Measurements from ENCODE around the gene TEKT4.
"Not testable (repeated sequence)": the region's sequence is repeated elsewhere in the genome, so short reads cannot be mapped to it uniquely, and the experiment has no call there.

The TEKT4 gene

GRCh38 chr2:94879314-94879981, 8.2 kb downstream of the TEKT4 start:
- no peak overlapping the region for H3K4me3 ChIP-seq (ENCODE audit: low read depth, low read length)
- POLR2A ChIA-PET: no interaction called here
- no peak for TF ChIP-seq CTCF (IDR thresholded peaks at IDR 0.05; ENCODE audit: insufficient read depth, low read length, missing control alignments)
- DNase-seq (ENCODE audit: low read depth, low spot score): no peak
- CTCF ChIA-PET: no interaction called here

- CTCF ChIA-PET: no interaction called here
- POLR2A ChIA-PET: no interaction called here
- no peak for TF ChIP-seq CTCF (IDR thresholded peaks at IDR 0.05; ENCODE audit: insufficient read depth, low read length, missing control alignments)
Measured at GRCh38 chr2:94879982-94880377, 8.8 kb downstream of the TEKT4 start.

GRCh38 chr2:94880507-94880906, 9.3 kb downstream of the TEKT4 start:
- ChIA-PET POLR2A (no interaction called here), CTCF (no interaction called here)
- DNase-seq (ENCODE audit: low read depth, low spot score): no peak
- H3K4me3 ChIP-seq (ENCODE audit: low read depth, low read length): no peak overlapping the region
- TF ChIP-seq CTCF (IDR thresholded peaks at IDR 0.05; ENCODE audit: insufficient read depth, low read length, missing control alignments): no peak

More at GRCh38 chr2:94879982-94880377, 8.8 kb downstream of the TEKT4 start:
- no peak overlapping the region for H3K4me3 ChIP-seq (ENCODE audit: low read depth, low read length)
- no peak for DNase-seq (ENCODE audit: low read depth, low spot score)

- ChIA-PET POLR2A (no interaction called here), CTCF (no interaction called here)
- H3K4me3 ChIP-seq (ENCODE audit: low read depth, low read length): no peak overlapping the region
- DNase-seq (ENCODE audit: low read depth, low spot score): no peak
- no peak for TF ChIP-seq CTCF (IDR thresholded peaks at IDR 0.05; ENCODE audit: insufficient read depth, low read length, missing control alignments)
Measured at GRCh38 chr2:94881070-94881469, 9.8 kb downstream of the TEKT4 start.

- POLR2A ChIA-PET: no interaction called here
- TF ChIP-seq CTCF (IDR thresholded peaks at IDR 0.05; ENCODE audit: insufficient read depth, low read length, missing control alignments): no peak
- no peak overlapping the region for H3K4me3 ChIP-seq (ENCODE audit: low read depth, low read length)
- no peak for DNase-seq (ENCODE audit: low read depth, low spot score)
- CTCF ChIA-PET: no interaction called here
Measured at GRCh38 chr2:94890234-94890633, 19.0 kb downstream of the TEKT4 start.

- CTCF ChIA-PET; POLR2A ChIA-PET; H3K4me3 ChIP-seq (ENCODE audit: low read depth, low read length); DNase-seq (ENCODE audit: low read depth, low spot score): not testable (repeated sequence)
Measured at GRCh38 chr2:94895273-94895672, 24.0 kb downstream of the TEKT4 start.

- DNase-seq (ENCODE audit: low read depth, low spot score); H3K4me3 ChIP-seq (ENCODE audit: low read depth, low read length); POLR2A ChIA-PET; CTCF ChIA-PET: not testable (repeated sequence)
Measured at GRCh38 chr2:94906976-94907375, 35.7 kb downstream of the TEKT4 start.

Data from AG04449 (cell line).